ENCODE data around the gene PIEZO2. TPM values are rescaled to one million over a fixed set of nuclear protein-coding genes. Genes with fewer than 3 reads are reported as not detected.

PIEZO2 gene
- total and polyA plus RNA-seq, 2 of the 8 experiments (the other 6 are each of a cell fraction or from before 2014, with no cell fraction given): 4.7 to 16.5 TPM

GRCh38 chr18:10864722-10865121 is 284.6 kb downstream of the PIEZO2 start:
- WGBS, 2 experiments (ENCODE audit: extremely low coverage in 1 of 2, insufficient coverage in 1 of 2, insufficient read length in 1 of 2, insufficient replicate concordance in 2 of 2, low coverage in 1 of 2, low lambda C conversion rate in 2 of 2, missing lambda C conversion rate in 1 of 2): 85% methylated on average over 5 of the region's 5 CpGs; no CpG with 5 or more reads in 1 of the 2 experiments
- no peaks in the 10 kb centered on the region; a peak in 1 of 4 replicates for H3K9me3 ChIP-seq (ENCODE audit: insufficient read depth in 2 of 2, low read depth in 1 of 2, low read length in 1 of 2)
- ChIA-PET POLR2A (ENCODE audit: partially characterized antibody) (no interaction called here), CTCF (ENCODE audit: partially characterized antibody) (interaction anchor here (1.0 kb wide), 1 partner anchor 13 kb away, joined by 3 read pairs; no protein-coding TSS in a partner anchor)
- H2AK5ac ChIP-seq (ENCODE audit: low read depth, low read length): no peak overlapping the region
- H3K27me3 ChIP-seq (replicated peaks in 1 of 4; ENCODE audit: control insufficient read depth in 3 of 4, extremely low read depth in 1 of 4, insufficient read depth in 3 of 4, low read length in 3 of 4): no peaks in the 10 kb centered on the region
- no peak overlapping the region for H3K9ac ChIP-seq (replicated peaks in 1 of 4; ENCODE audit: extremely low read depth in 1 of 4, low read depth in 3 of 4, low read length in 3 of 4)
- DNase-seq (ENCODE audit: low read depth in 1 of 2, low spot score in 2 of 2) (no peak), FAIRE-seq (no peak)
- H3K4me3 ChIP-seq (ENCODE audit: extremely low read depth in 1 of 4, insufficient read depth in 2 of 4, low read depth in 3 of 4, low read length in 4 of 4): no peak overlapping the region
- no peaks in the 10 kb centered on the region; the same call in 1 of the 2 replicates for H3K23me2 ChIP-seq (ENCODE audit: low read depth, low read length)
- no peak overlapping the region for H2BK15ac ChIP-seq (ENCODE audit: low read length)
- no peak overlapping the region for H3K18ac ChIP-seq (ENCODE audit: extremely low read depth, low read length)
- H4K20me1 ChIP-seq (replicated peaks in 1 of 2; ENCODE audit: control insufficient read depth in 1 of 2, insufficient read depth in 2 of 2, low read length in 2 of 2): no peaks in the 10 kb centered on the region
- no peaks in the 10 kb centered on the region for H3K36me3 ChIP-seq (ENCODE audit: control insufficient read depth in 2 of 4, insufficient read depth in 4 of 4, low read length in 3 of 4)
- no peak overlapping the region for H3K56ac ChIP-seq (replicated peaks; ENCODE audit: insufficient read length, low read depth, low read length)
- no peak overlapping the region for H4K8ac ChIP-seq (ENCODE audit: extremely low read depth, insufficient read depth, low read length)
- no peak overlapping the region for H2BK5ac ChIP-seq (ENCODE audit: low read depth, low read length)
- no peak overlapping the region for H3K23ac ChIP-seq (ENCODE audit: insufficient read length)
- no peak overlapping the region for H3K4ac ChIP-seq (replicated peaks; ENCODE audit: insufficient read length, low read depth, low read length)
- no peak overlapping the region for H3K4me2 ChIP-seq (ENCODE audit: insufficient read depth in 1 of 2, low read depth in 2 of 2, low read length in 2 of 2)
- TF ChIP-seq GTF2F1 (IDR thresholded peaks at IDR 0.05; ENCODE audit: borderline replicate concordance, low read depth, low read length): no peak
- TF ChIP-seq POU5F1 (IDR thresholded peaks at IDR 0.05; ENCODE audit: low read depth, low read length): no peak
- no peak for TF ChIP-seq KDM5A (IDR thresholded peaks at IDR 0.05; ENCODE audit: low read length)
- TF ChIP-seq TEAD4 (IDR thresholded peaks at IDR 0.05; ENCODE audit: low read depth, low read length): no peak
- no peak for TF ChIP-seq E2F6 (IDR thresholded peaks at IDR 0.05)
- TF ChIP-seq CHD1 (IDR thresholded peaks at IDR 0.05; ENCODE audit: low read depth, low read length): no peak
- TF ChIP-seq JUND (IDR thresholded peaks at IDR 0.05; ENCODE audit: low read length): no peak
- TF ChIP-seq TCF12 (IDR thresholded peaks at IDR 0.05; ENCODE audit: low read depth, low read length): no peak
- no peak for TF ChIP-seq EP300 (IDR thresholded peaks at IDR 0.05; ENCODE audit: borderline replicate concordance in 1 of 2, low read depth in 2 of 2, low read length in 2 of 2)
- no peak overlapping the region for H4K5ac ChIP-seq (ENCODE audit: insufficient read length, low read depth, low read length)
- no peak overlapping the region for H2BK20ac ChIP-seq (ENCODE audit: low read length)
- no peak overlapping the region for H3K14ac ChIP-seq (ENCODE audit: insufficient read length)
- H3K4me1 ChIP-seq (replicated peaks in 1 of 4; ENCODE audit: control insufficient read depth in 3 of 4, insufficient read depth in 4 of 4, low read length in 3 of 4): no peaks in the 10 kb centered on the region; a peak in 1 of 7 replicates
- H2BK120ac ChIP-seq (replicated peaks; ENCODE audit: low read depth, low read length): no peak overlapping the region
- H3K27ac ChIP-seq (ENCODE audit: low read depth, low read length): no peak overlapping the region
- H2BK12ac ChIP-seq (ENCODE audit: low read depth, low read length): no peak overlapping the region
- no peak overlapping the region for H2AFZ ChIP-seq (ENCODE audit: low read length)
- H4K91ac ChIP-seq (replicated peaks; ENCODE audit: insufficient read length, low read length): no peak overlapping the region
- H3K79me2 ChIP-seq (ENCODE audit: control insufficient read depth in 1 of 2, insufficient read depth in 2 of 2, low read length in 2 of 2): no peaks in the 10 kb centered on the region
- H3K79me1 ChIP-seq (ENCODE audit: low read depth, low read length): no peaks in the 10 kb centered on the region
